ENCODE results near the gene PCDHB8. TPM values are rescaled to one million over a fixed set of nuclear protein-coding genes. Genes with fewer than 3 reads are reported as not detected.
A peak's percentile ranks its signal among the peaks of the same experiment; 100 is the strongest.
"Not testable (repeated sequence)": the region's sequence is repeated elsewhere in the genome, so short reads cannot be mapped to it uniquely, and the experiment has no call there.

PCDHB8 gene
- total RNA-seq, 1 experiment from 2014 or later, result 7.7 TPM

- Histone ChIP-seq H3K4me1 (ENCODE audit: insufficient read depth, low read length, poor library complexity, severe bottlenecking) (no peaks in the 10 kb centered on the region), H3K9me3 (ENCODE audit: low read depth, low read length, poor library complexity, severe bottlenecking) (peaks cover 18% of the 10 kb centered on the region), H3K27me3 (replicated peaks; ENCODE audit: insufficient read depth, low read depth, low read length, poor library complexity) (no peaks in the 10 kb centered on the region), H3K27ac (ENCODE audit: low read depth, low read length, poor library complexity, severe bottlenecking) (peak within 1 kb of the TSS; percentile 64), H3K36me3 (ENCODE audit: insufficient read depth, low read length, poor library complexity, severe bottlenecking) (no peaks in the 10 kb centered on the region), H3K4me3 (ENCODE audit: low read depth, low read length, poor library complexity, severe bottlenecking) (peak within 1 kb of the TSS; percentile 44)
- POLR2A ChIA-PET (ENCODE audit: low non-redundant PET), result interaction anchor here (0.5 to 1.0 kb wide), 2 partner anchors 341 to 1428 kb away, joined by 3 to 4 read pairs; no protein-coding TSS in a partner anchor
- intact Hi-C loops (cut with micrococcal nuclease; ENCODE audit: unreplicated experiment), result loop anchor here (1.0 to 2.0 kb wide), 2 partner anchors 338 to 341 kb away; no protein-coding TSS in a partner anchor
- TF ChIP-seq EZH2 (IDR thresholded peaks at IDR 0.05; ENCODE audit: borderline replicate concordance, low read depth, low read length, poor library complexity, severe bottlenecking), result no peak
- TF ChIP-seq, protein P1, sequence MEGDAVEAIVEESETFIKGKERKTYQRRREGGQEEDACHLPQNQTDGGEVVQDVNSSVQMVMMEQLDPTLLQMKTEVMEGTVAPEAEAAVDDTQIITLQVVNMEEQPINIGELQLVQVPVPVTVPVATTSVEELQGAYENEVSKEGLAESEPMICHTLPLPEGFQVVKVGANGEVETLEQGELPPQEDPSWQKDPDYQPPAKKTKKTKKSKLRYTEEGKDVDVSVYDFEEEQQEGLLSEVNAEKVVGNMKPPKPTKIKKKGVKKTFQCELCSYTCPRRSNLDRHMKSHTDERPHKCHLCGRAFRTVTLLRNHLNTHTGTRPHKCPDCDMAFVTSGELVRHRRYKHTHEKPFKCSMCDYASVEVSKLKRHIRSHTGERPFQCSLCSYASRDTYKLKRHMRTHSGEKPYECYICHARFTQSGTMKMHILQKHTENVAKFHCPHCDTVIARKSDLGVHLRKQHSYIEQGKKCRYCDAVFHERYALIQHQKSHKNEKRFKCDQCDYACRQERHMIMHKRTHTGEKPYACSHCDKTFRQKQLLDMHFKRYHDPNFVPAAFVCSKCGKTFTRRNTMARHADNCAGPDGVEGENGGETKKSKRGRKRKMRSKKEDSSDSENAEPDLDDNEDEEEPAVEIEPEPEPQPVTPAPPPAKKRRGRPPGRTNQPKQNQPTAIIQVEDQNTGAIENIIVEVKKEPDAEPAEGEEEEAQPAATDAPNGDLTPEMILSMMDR (conservative IDR thresholded peaks at IDR 0.05; ENCODE audit: low read depth, low read length), result peak; percentile 67
- no TSS peak for BruUV-seq (replicated peaks)
- CTCF ChIA-PET, result interaction anchor here (0.6 to 3.3 kb wide), 30 partner anchors 22 to 741 kb away, joined by 3 to 47 read pairs (median 5); partner anchors contain the start of genes HDAC3, PCDHB11, PCDHB15 and PCDHB16
- DNase-seq (ENCODE audit: low spot score), result peak; percentile 95
Measured at GRCh38 chr5:141223112-141223783, 45.7 kb downstream of the PCDHB8 start, which contains the start of gene PCDHB14. TSS of gene PCDHB14 (plus strand) at chr5:141223343. CDS start at chr5:141223506, 163 bp downstream.

- H3K4me3 ChIP-seq (ENCODE audit: low read depth, low read length, poor library complexity, severe bottlenecking); POLR2A ChIA-PET (ENCODE audit: low non-redundant PET); intact Hi-C loops (cut with micrococcal nuclease; ENCODE audit: unreplicated experiment); H3K27ac ChIP-seq (ENCODE audit: low read depth, low read length, poor library complexity, severe bottlenecking); H3K27me3 ChIP-seq (replicated peaks; ENCODE audit: insufficient read depth, low read depth, low read length, poor library complexity); DNase-seq (ENCODE audit: low spot score); H3K4me1 ChIP-seq (ENCODE audit: insufficient read depth, low read length, poor library complexity, severe bottlenecking); H3K36me3 ChIP-seq (ENCODE audit: insufficient read depth, low read length, poor library complexity, severe bottlenecking); BruUV-seq (replicated peaks): not testable (repeated sequence)
- CTCF ChIA-PET, result interaction anchor here (3.3 kb wide), 1 partner anchor 339 kb away, joined by 47 read pairs; no protein-coding TSS in a partner anchor
- peaks cover 26% of the 10 kb centered on the region for H3K9me3 ChIP-seq (ENCODE audit: low read depth, low read length, poor library complexity, severe bottlenecking)
Measured at GRCh38 chr5:141224844-141225243, 47.3 kb downstream of the PCDHB8 start.

DNA sequence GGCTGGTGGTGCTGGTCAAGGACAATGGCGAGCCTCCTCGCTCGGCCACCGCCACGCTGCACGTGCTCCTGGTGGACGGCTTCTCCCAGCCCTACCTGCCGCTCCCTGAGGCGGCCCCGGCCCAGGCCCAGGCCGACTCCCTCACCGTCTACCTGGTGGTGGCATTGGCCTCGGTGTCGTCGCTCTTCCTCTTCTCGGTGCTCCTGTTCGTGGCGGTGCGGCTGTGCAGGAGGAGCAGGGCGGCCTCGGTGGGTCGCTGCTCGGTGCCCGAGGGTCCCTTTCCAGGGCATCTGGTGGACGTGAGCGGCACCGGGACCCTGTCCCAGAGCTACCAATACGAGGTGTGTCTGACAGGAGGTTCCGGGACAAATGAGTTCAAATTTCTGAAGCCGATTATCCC, 47.8 kb downstream of the PCDHB8 start:
- BruUV-seq (replicated peaks); H3K27ac ChIP-seq (ENCODE audit: low read depth, low read length, poor library complexity, severe bottlenecking); CTCF ChIA-PET; H3K36me3 ChIP-seq (ENCODE audit: insufficient read depth, low read length, poor library complexity, severe bottlenecking); H3K27me3 ChIP-seq (replicated peaks; ENCODE audit: insufficient read depth, low read depth, low read length, poor library complexity); H3K4me1 ChIP-seq (ENCODE audit: insufficient read depth, low read length, poor library complexity, severe bottlenecking); DNase-seq (ENCODE audit: low spot score); POLR2A ChIA-PET (ENCODE audit: low non-redundant PET); H3K4me3 ChIP-seq (ENCODE audit: low read depth, low read length, poor library complexity, severe bottlenecking); intact Hi-C loops (cut with micrococcal nuclease; ENCODE audit: unreplicated experiment): not testable (repeated sequence)
- peaks cover 31% of the 10 kb centered on the region for H3K9me3 ChIP-seq (ENCODE audit: low read depth, low read length, poor library complexity, severe bottlenecking)

Other genes starting within 250 kb of the PCDHB8 start
- gene PCDHAC2, start 211.3 kb upstream of the PCDHB8 start, total RNA-seq (2021), result 6.8 and 7.1 TPM in 2 replicates
- gene PCDHB1, start 126.4 kb upstream of the PCDHB8 start, total RNA-seq (2021), result 0.04 and 0.06 TPM in 2 replicates
- gene PCDHB2, start 83.2 kb upstream of the PCDHB8 start, total RNA-seq (2021), result 31.3 and 35.0 TPM in 2 replicates
- gene PCDHB3, start 77.3 kb upstream of the PCDHB8 start, total RNA-seq (2021), result 2.6 and 4.9 TPM in 2 replicates
- gene PCDHB4, start 56.0 kb upstream of the PCDHB8 start, total RNA-seq (2021), result 2.4 and 2.7 TPM in 2 replicates
- gene PCDHB5, start 42.6 kb upstream of the PCDHB8 start, total RNA-seq (2021), result 21.0 and 23.6 TPM in 2 replicates
- gene PCDHB6, start 27.7 kb upstream of the PCDHB8 start, total RNA-seq (2021), result 7.3 and 9.1 TPM in 2 replicates
- 2.0 and 2.3 TPM in 2 replicates for gene PCDHB7, start 5.1 kb upstream of the PCDHB8 start, total RNA-seq (2021)
- 11.3 and 12.8 TPM in 2 replicates for gene PCDHB16, start 4.6 kb downstream of the PCDHB8 start, total RNA-seq (2021)
- 5.6 and 7.9 TPM in 2 replicates for gene PCDHB9, start 9.4 kb downstream of the PCDHB8 start, total RNA-seq (2021)
- gene PCDHB10, start 14.6 kb downstream of the PCDHB8 start, total RNA-seq (2021), result 2.7 and 2.8 TPM in 2 replicates
- gene PCDHB11, start 21.8 kb downstream of the PCDHB8 start, total RNA-seq (2021), result 14.2 and 15.3 TPM in 2 replicates
- 5.1 and 6.7 TPM in 2 replicates for gene PCDHB12, start 30.9 kb downstream of the PCDHB8 start, total RNA-seq (2021)
- gene PCDHB13, start 36.1 kb downstream of the PCDHB8 start, total RNA-seq (2021), result 1.8 and 2.5 TPM in 2 replicates
- gene PCDHB14, start 45.6 kb downstream of the PCDHB8 start, total RNA-seq (2021), result 6.9 and 7.4 TPM in 2 replicates
- gene PCDHB15, start 67.6 kb downstream of the PCDHB8 start, total RNA-seq (2021), result 1.2 and 2.3 TPM in 2 replicates
- 0.88 and 1.0 TPM in 2 replicates for gene SLC25A2, start 126.3 kb downstream of the PCDHB8 start, total RNA-seq (2021)
- 73.4 and 78.3 TPM in 2 replicates for gene TAF7, start 143.0 kb downstream of the PCDHB8 start, total RNA-seq (2021)
- gene PCDHGA1, start 152.7 kb downstream of the PCDHB8 start, total RNA-seq (2021), result 2.2 and 2.3 TPM in 2 replicates
- gene PCDHGA2, start 161.0 kb downstream of the PCDHB8 start, total RNA-seq (2021), result 1.5 and 1.8 TPM in 2 replicates
- 0.85 and 0.97 TPM in 2 replicates for gene PCDHGA3, start 166.0 kb downstream of the PCDHB8 start, total RNA-seq (2021)
- gene PCDHGB1, start 172.3 kb downstream of the PCDHB8 start, total RNA-seq (2021), result 7.6 TPM in 2 replicates
- gene PCDHGA4, start 177.2 kb downstream of the PCDHB8 start, total RNA-seq (2021), result 2.9 and 3.5 TPM in 2 replicates
- gene PCDHGB2, start 182.2 kb downstream of the PCDHB8 start, total RNA-seq (2021), result 6.2 and 6.5 TPM in 2 replicates
- gene PCDHGA5, start 186.4 kb downstream of the PCDHB8 start, total RNA-seq (2021), result 2.4 and 2.6 TPM in 2 replicates
- gene PCDHGB3, start 192.5 kb downstream of the PCDHB8 start, total RNA-seq (2021), result 3.3 and 3.4 TPM in 2 replicates
- 20.2 and 21.6 TPM in 2 replicates for gene PCDHGA6, start 196.1 kb downstream of the PCDHB8 start, total RNA-seq (2021)
- 9.6 and 10.9 TPM in 2 replicates for gene PCDHGA7, start 205.0 kb downstream of the PCDHB8 start, total RNA-seq (2021)
- 2.5 and 3.3 TPM in 2 replicates for gene PCDHGB4, start 209.9 kb downstream of the PCDHB8 start, total RNA-seq (2021)
- 2.2 and 2.6 TPM in 2 replicates for gene PCDHGA8, start 214.8 kb downstream of the PCDHB8 start, total RNA-seq (2021)
- gene PCDHGB5, start 220.2 kb downstream of the PCDHB8 start, total RNA-seq (2021), result 43.3 and 45.0 TPM in 2 replicates
- gene PCDHGA9, start 225.0 kb downstream of the PCDHB8 start, total RNA-seq (2021), result 5.0 and 6.6 TPM in 2 replicates
- gene PCDHGB6, start 230.2 kb downstream of the PCDHB8 start, total RNA-seq (2021), result 4.5 and 4.6 TPM in 2 replicates
- gene PCDHGA10, start 235.2 kb downstream of the PCDHB8 start, total RNA-seq (2021), result 3.6 TPM in 2 replicates
- 3.7 and 4.0 TPM in 2 replicates for gene PCDHGB7, start 239.9 kb downstream of the PCDHB8 start, total RNA-seq (2021)
- 34.9 and 35.5 TPM in 2 replicates for gene PCDHGA11, start 243.3 kb downstream of the PCDHB8 start, total RNA-seq (2021)

Data from A673 (cell line).